ENCODE results near the gene INPPL1.

GRCh38 chr11:72274435-72274834 is 49.9 kb downstream of the INPPL1 start:
- no peak for TF ChIP-seq POLR2AphosphoS5 (IDR thresholded peaks at IDR 0.05)
- TF ChIP-seq CTCF (IDR thresholded peaks at IDR 0.05) = no peak

All from prostate gland (tissue), 2 donors.